HG02884 (cell line): ENCODE results near the gene SPDL1.
A peak's percentile ranks its signal among the peaks of the same experiment; 100 is the strongest.

ENCODE experiments used
- ATAC-seq: cut with Tn5 transposase; IDR thresholded peaks from one replicate; pipeline ENCODE4 v1.9.1; 2021; ENCODE audit warnings: mild to moderate bottlenecking, moderate library complexity; ENCODE audit not compliant: unreplicated experiment

The SPDL1 gene

GRCh38 chr5:169627551-169627950 is 44.0 kb downstream of the SPDL1 start:
- ATAC-seq, result no peak

GRCh38 chr5:169628892-169629291 is 45.3 kb downstream of the SPDL1 start:
- no peak for ATAC-seq

GRCh38 chr5:169629847-169630548 is 46.4 kb downstream of the SPDL1 start:
- ATAC-seq, result no peak

- no peak for ATAC-seq
These were observed 47.8 kb downstream of the SPDL1 start for GRCh38 chr5:169631360-169631759.

- ATAC-seq, result no peak
These were observed 49.4 kb downstream of the SPDL1 start for GRCh38 chr5:169632946-169633345.

- ATAC-seq, result no peak
These were observed 51.0 kb downstream of the SPDL1 start for GRCh38 chr5:169634606-169635005.

- no peak for ATAC-seq
These were observed 52.4 kb downstream of the SPDL1 start for GRCh38 chr5:169635936-169636335.

- peak; percentile 38 for ATAC-seq
These were observed 53.0 kb downstream of the SPDL1 start for GRCh38 chr5:169636477-169637084.

GRCh38 chr5:169637085-169637548 is 53.5 kb downstream of the SPDL1 start, which contains the start of gene DOCK2:
Gene DOCK2 (plus strand): TSS chr5:169637275. CDS start chr5:169637327, 52 bp downstream.
- peak; percentile 91 for ATAC-seq

- peak; percentile 55 for ATAC-seq
These were observed 54.1 kb downstream of the SPDL1 start for GRCh38 chr5:169637549-169638121.

GRCh38 chr5:169641253-169641652 is 57.7 kb downstream of the SPDL1 start:
- no peak for ATAC-seq

GRCh38 chr5:169646856-169647255 is 63.3 kb downstream of the SPDL1 start:
- peak; percentile 46 for ATAC-seq

GRCh38 chr5:169647566-169647965 is 64.0 kb downstream of the SPDL1 start:
- ATAC-seq, result peak; percentile 30

GRCh38 chr5:169648725-169649310 is 65.2 kb downstream of the SPDL1 start:
- ATAC-seq, result no peak

- ATAC-seq, result no peak
These were observed 65.9 kb downstream of the SPDL1 start for GRCh38 chr5:169649486-169649885.

GRCh38 chr5:169650701-169651331 is 67.2 kb downstream of the SPDL1 start:
- ATAC-seq, result peak; percentile 54

GRCh38 chr5:169651526-169651925 is 68.0 kb downstream of the SPDL1 start:
- no peak for ATAC-seq

- ATAC-seq, result no peak
These were observed 68.5 kb downstream of the SPDL1 start for GRCh38 chr5:169652057-169652456.

- ATAC-seq, result no peak
These were observed 69.5 kb downstream of the SPDL1 start for GRCh38 chr5:169653091-169653490.
